ENCODE results near the gene STK17A.

DNA sequence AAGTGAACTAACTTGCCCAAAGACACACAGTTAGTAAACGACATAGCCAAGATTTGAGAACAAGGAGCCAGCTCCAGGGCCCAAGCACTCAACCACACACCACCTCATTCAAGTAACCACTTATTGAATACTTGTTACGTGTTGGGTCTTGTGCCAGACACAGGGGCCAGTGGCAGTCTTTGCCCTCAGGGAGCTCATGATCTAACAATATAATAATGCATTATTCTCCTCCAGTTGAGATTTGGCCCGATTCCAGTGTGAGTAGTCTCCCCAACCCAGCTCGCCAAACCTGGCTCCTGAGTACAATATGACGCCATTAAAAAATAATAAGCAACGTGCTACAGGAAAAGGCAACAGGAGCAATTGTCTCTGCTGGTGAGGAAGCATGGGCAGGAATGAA is 14.4 kb upstream of the STK17A start:
- TF ChIP-seq, protein P1, sequence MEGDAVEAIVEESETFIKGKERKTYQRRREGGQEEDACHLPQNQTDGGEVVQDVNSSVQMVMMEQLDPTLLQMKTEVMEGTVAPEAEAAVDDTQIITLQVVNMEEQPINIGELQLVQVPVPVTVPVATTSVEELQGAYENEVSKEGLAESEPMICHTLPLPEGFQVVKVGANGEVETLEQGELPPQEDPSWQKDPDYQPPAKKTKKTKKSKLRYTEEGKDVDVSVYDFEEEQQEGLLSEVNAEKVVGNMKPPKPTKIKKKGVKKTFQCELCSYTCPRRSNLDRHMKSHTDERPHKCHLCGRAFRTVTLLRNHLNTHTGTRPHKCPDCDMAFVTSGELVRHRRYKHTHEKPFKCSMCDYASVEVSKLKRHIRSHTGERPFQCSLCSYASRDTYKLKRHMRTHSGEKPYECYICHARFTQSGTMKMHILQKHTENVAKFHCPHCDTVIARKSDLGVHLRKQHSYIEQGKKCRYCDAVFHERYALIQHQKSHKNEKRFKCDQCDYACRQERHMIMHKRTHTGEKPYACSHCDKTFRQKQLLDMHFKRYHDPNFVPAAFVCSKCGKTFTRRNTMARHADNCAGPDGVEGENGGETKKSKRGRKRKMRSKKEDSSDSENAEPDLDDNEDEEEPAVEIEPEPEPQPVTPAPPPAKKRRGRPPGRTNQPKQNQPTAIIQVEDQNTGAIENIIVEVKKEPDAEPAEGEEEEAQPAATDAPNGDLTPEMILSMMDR (conservative IDR thresholded peaks at IDR 0.05; ENCODE audit: low read length), result no peak
- TF ChIP-seq EZH2phosphoT487 (IDR thresholded peaks at IDR 0.05; ENCODE audit: borderline replicate concordance, low read depth, low read length), result no peak
